Uterus (tissue), 2 donors: ENCODE measurements around the gene MMADHC.

ENCODE experiments used
- CTCF ChIP-seq, 4 experiments: fragments of 200-600 bp in 2 of 4; fragments of 450-650 bp in 2 of 4; sonication (generic) in 2 of 4; IDR thresholded peaks; one replicate each; pipeline ENCODE4 v1.5.1; 2016 to 2019; ENCODE audit warnings: antibody characterized with exemption in 4 of 4, mild to moderate bottlenecking in 2 of 4, moderate library complexity in 1 of 4
- POLR2A ChIP-seq, 2 donors: fragments of 450-650 bp; IDR thresholded peaks; one replicate each; pipeline ENCODE4 v1.6.1; 2016; ENCODE audit warnings: antibody characterized with exemption in 2 of 2, mild to moderate bottlenecking in 1 of 2, moderate library complexity in 1 of 2

GRCh38 chr2:149527998-149528755, 59.4 kb downstream of the MMADHC start:
- TF ChIP-seq CTCF (IDR thresholded peaks at IDR 0.05) (no peak), POLR2A (IDR thresholded peaks at IDR 0.05) (no peak)
